ENCODE measurements around the gene P2RX4.

DNA sequence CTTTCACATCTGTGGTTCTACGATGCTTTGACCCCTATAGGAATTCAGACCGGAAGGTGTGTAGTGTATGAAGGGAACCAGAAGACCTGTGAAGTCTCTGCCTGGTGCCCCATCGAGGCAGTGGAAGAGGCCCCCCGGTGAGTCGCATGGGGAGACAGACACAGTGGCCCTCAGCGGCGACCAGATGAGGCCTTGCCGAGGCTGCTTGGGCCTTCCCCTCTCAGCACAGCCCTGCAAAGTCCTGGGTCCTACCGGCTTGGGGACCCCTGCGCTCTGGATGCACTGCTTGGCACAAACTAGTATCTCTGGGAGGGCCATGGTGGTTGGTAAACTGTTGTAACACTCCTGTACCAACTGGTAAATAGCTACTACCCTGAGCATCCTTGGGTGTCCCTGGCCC, 47.5 kb upstream of the P2RX4 start:
- TF ChIP-seq, protein P1, sequence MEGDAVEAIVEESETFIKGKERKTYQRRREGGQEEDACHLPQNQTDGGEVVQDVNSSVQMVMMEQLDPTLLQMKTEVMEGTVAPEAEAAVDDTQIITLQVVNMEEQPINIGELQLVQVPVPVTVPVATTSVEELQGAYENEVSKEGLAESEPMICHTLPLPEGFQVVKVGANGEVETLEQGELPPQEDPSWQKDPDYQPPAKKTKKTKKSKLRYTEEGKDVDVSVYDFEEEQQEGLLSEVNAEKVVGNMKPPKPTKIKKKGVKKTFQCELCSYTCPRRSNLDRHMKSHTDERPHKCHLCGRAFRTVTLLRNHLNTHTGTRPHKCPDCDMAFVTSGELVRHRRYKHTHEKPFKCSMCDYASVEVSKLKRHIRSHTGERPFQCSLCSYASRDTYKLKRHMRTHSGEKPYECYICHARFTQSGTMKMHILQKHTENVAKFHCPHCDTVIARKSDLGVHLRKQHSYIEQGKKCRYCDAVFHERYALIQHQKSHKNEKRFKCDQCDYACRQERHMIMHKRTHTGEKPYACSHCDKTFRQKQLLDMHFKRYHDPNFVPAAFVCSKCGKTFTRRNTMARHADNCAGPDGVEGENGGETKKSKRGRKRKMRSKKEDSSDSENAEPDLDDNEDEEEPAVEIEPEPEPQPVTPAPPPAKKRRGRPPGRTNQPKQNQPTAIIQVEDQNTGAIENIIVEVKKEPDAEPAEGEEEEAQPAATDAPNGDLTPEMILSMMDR (IDR thresholded peaks at IDR 0.05): no peak
- no peak for TF ChIP-seq ZFX (IDR thresholded peaks at IDR 0.05; ENCODE audit: borderline replicate concordance)

Measured in 22Rv1 (cell line).